Sigmoid colon (tissue), 7 donors: ENCODE data around the gene STK39. TPM values are rescaled to one million over a fixed set of nuclear protein-coding genes. Genes with fewer than 3 reads are reported as not detected.

Experiments
- DNase-seq: peaks from one replicate; pipeline ENCODE4 v3.0.0-alpha.2; 2019
- H3K27ac ChIP-seq, 4 donors: fragments of 200-600 bp; sonication (generic); one replicate each; pipeline ENCODE4 v1.5.1; 2016 to 2019; ENCODE audit warnings: mild to moderate bottlenecking in 1 of 4
- H3K27me3 ChIP-seq, 3 donors: fragments of 200-600 bp; sonication (generic); one replicate each; pipeline ENCODE4 v1.5.1; 2019; ENCODE audit warnings: mild to moderate bottlenecking in 1 of 3
- H3K36me3 ChIP-seq, 4 donors: fragments of 200-600 bp; sonication (generic); one replicate each; pipeline ENCODE4 v1.5.1; 2016 to 2019
- H3K4me1 ChIP-seq, 4 donors: fragments of 200-600 bp; sonication (generic); one replicate each; pipeline ENCODE4 v1.5.1; 2017 to 2019
- H3K4me3 ChIP-seq, 4 donors: fragments of 200-600 bp; sonication (generic); one replicate each; pipeline ENCODE4 v1.5.1; 2017 to 2019; ENCODE audit warnings: mild to moderate bottlenecking in 2 of 4, moderate library complexity in 1 of 4
- H3K9me3 ChIP-seq, 4 donors: fragments of 200-600 bp in 3 of 4; sonication (generic) in 3 of 4; one replicate each; pipeline versions ENCODE4 v1.5.1 to v1.6.1; 2013 to 2019
- EP300 ChIP-seq, 4 donors: sonication (generic); formaldehyde crosslinking; IDR thresholded peaks; one replicate each; pipeline ENCODE4 v1.6.1; 2017; ENCODE audit warnings: antibody characterized with exemption in 4 of 4
- POLR2A ChIP-seq, 2 donors: fragments of 450-650 bp; IDR thresholded peaks; one replicate each; pipeline ENCODE4 v1.6.1; 2016; ENCODE audit warnings: antibody characterized with exemption in 2 of 2, mild to moderate bottlenecking in 2 of 2, moderate library complexity in 2 of 2
- POLR2AphosphoS5 ChIP-seq, 4 donors: sonication (generic); formaldehyde crosslinking; IDR thresholded peaks; one replicate each; pipeline ENCODE4 v1.6.1; 2017; ENCODE audit warnings: antibody characterized with exemption in 4 of 4
- WGBS, 2 donors: extraction: QIAGEN DNeasy Blood & Tissue Kit; methylation state at CpG; one replicate each; pipeline ENCODE4 v1.1.7; 2013; 5-methylcytosine and 5-hydroxymethylcytosine counted together
- intact Hi-C: fragments of 100-400 bp; cut with DNase I; formaldehyde crosslinking; loops from one replicate; pipeline ENCODE4 v1.15.1; 2023
- polyA plus RNA-seq, 3 donors: library from polyadenylated mRNA; stranded (reverse); fragments of 200-250 nt; gene quantifications; one replicate each; pipeline ENCODE4 v1.2.3, GENCODE V29; 2013
- total RNA-seq, 4 donors: library from RNA; depleted of rRNA; stranded (reverse); fragments of >200 nt; gene quantifications; one replicate each; pipeline ENCODE4 v1.1.0, GENCODE V29; 2016
- TF ChIP-seq, protein P1 (sequence below), 4 experiments: fragments of 450-650 bp in 3 of 4; fragments of 200-600 bp in 1 of 4; IDR thresholded peaks; one replicate each; pipeline ENCODE4 v1.5.1; 2016 to 2019; ENCODE audit warnings: antibody characterized with exemption in 4 of 4, mild to moderate bottlenecking in 3 of 4, moderate library complexity in 2 of 4
- donor health status: healthy with polysubstance abuse.
- donor health status: Bipolar disorder and iron deficiency.
- donor health status: healthy.

The STK39 gene
- total and polyA plus RNA-seq, 7 donors: 13.4 to 44.9 (median 24.1) TPM

GRCh38 chr2:168116448-168116847 is 130.9 kb downstream of the STK39 start:
- 86 to 88% methylated on average over 2 of the region's 2 CpGs for WGBS, 2 donors
- Histone ChIP-seq H3K4me3 (no peak overlapping the region), H3K36me3 (no peaks in the 10 kb centered on the region), H3K9me3 (no peaks in the 10 kb centered on the region), H3K27ac (no peak overlapping the region), H3K4me1 (peaks cover 0 to 15% (median 11%) of the 10 kb centered on the region in 4 donors), H3K27me3 (no peaks in the 10 kb centered on the region)
- intact Hi-C loops: loop anchor here (10.0 kb wide), 1 partner anchor 152 kb away; no protein-coding TSS in a partner anchor
- DNase-seq: no peak
- TF ChIP-seq POLR2A (IDR thresholded peaks at IDR 0.05): no peak
- no peak for TF ChIP-seq POLR2AphosphoS5 (IDR thresholded peaks at IDR 0.05)
- TF ChIP-seq EP300 (IDR thresholded peaks at IDR 0.05): no peak
- TF ChIP-seq, protein P1, sequence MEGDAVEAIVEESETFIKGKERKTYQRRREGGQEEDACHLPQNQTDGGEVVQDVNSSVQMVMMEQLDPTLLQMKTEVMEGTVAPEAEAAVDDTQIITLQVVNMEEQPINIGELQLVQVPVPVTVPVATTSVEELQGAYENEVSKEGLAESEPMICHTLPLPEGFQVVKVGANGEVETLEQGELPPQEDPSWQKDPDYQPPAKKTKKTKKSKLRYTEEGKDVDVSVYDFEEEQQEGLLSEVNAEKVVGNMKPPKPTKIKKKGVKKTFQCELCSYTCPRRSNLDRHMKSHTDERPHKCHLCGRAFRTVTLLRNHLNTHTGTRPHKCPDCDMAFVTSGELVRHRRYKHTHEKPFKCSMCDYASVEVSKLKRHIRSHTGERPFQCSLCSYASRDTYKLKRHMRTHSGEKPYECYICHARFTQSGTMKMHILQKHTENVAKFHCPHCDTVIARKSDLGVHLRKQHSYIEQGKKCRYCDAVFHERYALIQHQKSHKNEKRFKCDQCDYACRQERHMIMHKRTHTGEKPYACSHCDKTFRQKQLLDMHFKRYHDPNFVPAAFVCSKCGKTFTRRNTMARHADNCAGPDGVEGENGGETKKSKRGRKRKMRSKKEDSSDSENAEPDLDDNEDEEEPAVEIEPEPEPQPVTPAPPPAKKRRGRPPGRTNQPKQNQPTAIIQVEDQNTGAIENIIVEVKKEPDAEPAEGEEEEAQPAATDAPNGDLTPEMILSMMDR (IDR thresholded peaks at IDR 0.05): no peak

- intact Hi-C loops: loop anchor here (10.0 kb wide), 1 partner anchor 150 kb away; no protein-coding TSS in a partner anchor
- no peak for DNase-seq
- H3K4me3 ChIP-seq: no peak overlapping the region
- H3K9me3 ChIP-seq: no peaks in the 10 kb centered on the region
- H3K27ac ChIP-seq: no peak overlapping the region
- no peaks in the 10 kb centered on the region for H3K27me3 ChIP-seq
- 81 to 88% methylated on average over 7 of the region's 7 CpGs for WGBS, 2 donors
- H3K36me3 ChIP-seq: no peaks in the 10 kb centered on the region
- H3K4me1 ChIP-seq: peaks cover 0 to 15% (median 11%) of the 10 kb centered on the region in 4 donors
- TF ChIP-seq POLR2AphosphoS5 (IDR thresholded peaks at IDR 0.05) (no peak), EP300 (IDR thresholded peaks at IDR 0.05) (no peak), POLR2A (IDR thresholded peaks at IDR 0.05) (no peak)
- TF ChIP-seq, protein P1 (IDR thresholded peaks at IDR 0.05): no peak
These were observed 132.8 kb downstream of the STK39 start for GRCh38 chr2:168114619-168115018.

GRCh38 chr2:168114040-168114439 is 133.4 kb downstream of the STK39 start:
- H3K4me1 ChIP-seq: peaks cover 0 to 11% (median 7%) of the 10 kb centered on the region in 4 donors
- no peak for DNase-seq
- intact Hi-C loops: loop anchor here (10.0 kb wide), 1 partner anchor 149 kb away; no protein-coding TSS in a partner anchor
- H3K36me3 ChIP-seq: no peaks in the 10 kb centered on the region
- 79 to 80% methylated on average over 2 of the region's 2 CpGs for WGBS, 2 donors
- no peak overlapping the region for H3K27ac ChIP-seq
- no peak for TF ChIP-seq EP300 (IDR thresholded peaks at IDR 0.05)
- TF ChIP-seq, protein P1 (IDR thresholded peaks at IDR 0.05): no peak
- no peak for TF ChIP-seq POLR2AphosphoS5 (IDR thresholded peaks at IDR 0.05)
- no peak for TF ChIP-seq POLR2A (IDR thresholded peaks at IDR 0.05)
- H3K27me3 ChIP-seq: no peaks in the 10 kb centered on the region
- no peaks in the 10 kb centered on the region for H3K9me3 ChIP-seq
- no peak overlapping the region for H3K4me3 ChIP-seq

DNA sequence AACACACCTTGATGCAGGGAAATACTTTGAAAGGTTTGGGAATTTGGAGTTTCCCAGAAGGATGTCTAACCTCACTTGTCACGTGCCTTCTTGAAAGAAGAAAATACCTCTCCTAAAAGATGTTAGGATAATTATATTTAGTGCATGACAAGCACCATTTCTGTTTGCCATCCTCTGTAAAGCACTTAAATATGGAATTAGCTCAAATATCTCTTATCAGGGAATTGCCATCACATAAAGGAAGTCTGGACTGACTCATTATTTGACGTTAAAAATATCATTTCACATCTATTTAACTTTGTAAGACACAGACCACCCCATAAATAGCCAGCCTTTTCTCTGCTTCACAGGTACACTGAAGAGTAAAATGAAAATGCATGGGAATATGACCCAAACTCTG is 140.1 kb downstream of the STK39 start:
- intact Hi-C loops: no loop called here
- WGBS, 2 donors: 79 to 82% methylated on average over 2 of the region's 2 CpGs

More for the DNA sequence above, 140.1 kb downstream of the STK39 start:
- H3K4me3 ChIP-seq: no peak overlapping the region
- peaks cover 0 to 5% (median 2%) of the 10 kb centered on the region in 4 donors for H3K36me3 ChIP-seq
- no peaks in the 10 kb centered on the region for H3K27me3 ChIP-seq
- no peak for DNase-seq
- no peaks in the 10 kb centered on the region for H3K9me3 ChIP-seq
- no peaks in the 10 kb centered on the region for H3K4me1 ChIP-seq
- H3K27ac ChIP-seq: no peak overlapping the region
- TF ChIP-seq POLR2A (IDR thresholded peaks at IDR 0.05) (no peak), POLR2AphosphoS5 (IDR thresholded peaks at IDR 0.05) (no peak), EP300 (IDR thresholded peaks at IDR 0.05) (no peak)
- TF ChIP-seq, protein P1 (IDR thresholded peaks at IDR 0.05): no peak
